Measurements from ENCODE around the gene KDM6B. TPM values are rescaled to one million over a fixed set of nuclear protein-coding genes. Genes with fewer than 3 reads are reported as not detected.

KDM6B gene
- polyA plus RNA-seq, 1 donor from 2014 or later = 2.5 TPM

- H3K27ac ChIP-seq (ENCODE audit: low read length) = peak overlapping the region; percentile 94
- H3K9me3 ChIP-seq (ENCODE audit: low read length) = no peaks in the 10 kb centered on the region
- no peaks in the 10 kb centered on the region for H3K36me3 ChIP-seq (ENCODE audit: insufficient read depth, low read length)
- no peaks in the 10 kb centered on the region for H3K27me3 ChIP-seq (ENCODE audit: insufficient read depth, low read depth, low read length)
- peak overlapping the region; percentile 99 for H3K4me3 ChIP-seq (ENCODE audit: low read length)
- peaks cover 68% of the 10 kb centered on the region for H3K79me2 ChIP-seq (replicated peaks; ENCODE audit: insufficient read depth, low read length)
- TF ChIP-seq TAF1 (IDR thresholded peaks at IDR 0.05; ENCODE audit: low read depth) = no peak
- peak; percentile 11 for TF ChIP-seq CTCF (IDR thresholded peaks at IDR 0.05; ENCODE audit: poor library complexity, severe bottlenecking)
- H3K9ac ChIP-seq (ENCODE audit: low read length) = peak overlapping the region; percentile 92
- peaks cover 15% of the 10 kb centered on the region for H3F3A ChIP-seq (ENCODE audit: insufficient read depth, low read length, poor library complexity, severe bottlenecking)
- no peaks in the 10 kb centered on the region for H3K9me2 ChIP-seq (ENCODE audit: insufficient read depth, low read length)
- no peak overlapping the region for H2AFZ ChIP-seq (ENCODE audit: low read depth, low read length)
- peak overlapping the region; percentile 99 for H3K4me2 ChIP-seq (ENCODE audit: low read length)
- H4K20me1 ChIP-seq (ENCODE audit: insufficient read depth) = peaks cover 32% of the 10 kb centered on the region
Measured at GRCh38 chr17:7839876-7840261, 5.9 kb downstream of the KDM6B start.

DNA sequence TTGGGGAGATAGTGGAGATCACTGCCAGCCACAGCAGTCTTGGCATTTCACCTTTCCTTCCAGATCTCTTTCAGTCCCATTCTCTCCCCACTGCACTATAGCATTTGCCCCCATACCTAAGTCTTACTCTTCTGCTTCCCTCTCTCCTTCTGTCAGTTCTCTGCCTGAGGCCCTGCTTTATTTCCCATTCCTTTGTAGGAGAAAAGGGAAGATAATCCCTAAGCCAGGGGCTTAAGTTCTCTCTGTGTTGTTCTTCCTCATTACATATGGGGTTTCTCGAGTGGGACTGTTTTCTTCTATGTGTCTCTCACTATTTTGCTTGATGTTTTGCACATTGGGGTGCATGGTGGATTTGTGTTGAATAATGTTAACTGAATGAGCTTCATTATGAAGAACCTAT lies 6.4 kb downstream of the KDM6B start:
- Histone ChIP-seq H3K9me2 (ENCODE audit: insufficient read depth, low read length) (no peaks in the 10 kb centered on the region), H3K36me3 (ENCODE audit: insufficient read depth, low read length) (no peaks in the 10 kb centered on the region), H4K20me1 (ENCODE audit: insufficient read depth) (peaks cover 38% of the 10 kb centered on the region), H3K9ac (ENCODE audit: low read length) (peak overlapping the region; percentile 92), H3K4me2 (ENCODE audit: low read length) (peak overlapping the region; percentile 99), H3K4me3 (ENCODE audit: low read length) (peak overlapping the region; percentile 99), H3K27ac (ENCODE audit: low read length) (peak overlapping the region; percentile 94), H3K79me2 (replicated peaks; ENCODE audit: insufficient read depth, low read length) (peaks cover 74% of the 10 kb centered on the region), H3F3A (ENCODE audit: insufficient read depth, low read length, poor library complexity, severe bottlenecking) (peaks cover 15% of the 10 kb centered on the region), H3K9me3 (ENCODE audit: low read length) (no peaks in the 10 kb centered on the region), H3K27me3 (ENCODE audit: insufficient read depth, low read depth, low read length) (no peaks in the 10 kb centered on the region), H2AFZ (ENCODE audit: low read depth, low read length) (no peak overlapping the region)
- TF ChIP-seq RAD21 (conservative IDR thresholded peaks at IDR 0.05) = no peak
- no peak for TF ChIP-seq EZH2 (IDR thresholded peaks at IDR 0.05; ENCODE audit: borderline replicate concordance, insufficient read depth, low read length, poor library complexity, severe bottlenecking)
- no peak for TF ChIP-seq TAF1 (IDR thresholded peaks at IDR 0.05; ENCODE audit: low read depth)
- TF ChIP-seq MXI1 (conservative IDR thresholded peaks at IDR 0.05; ENCODE audit: poor library complexity, severe bottlenecking) = no peak
- no peak for TF ChIP-seq SMC3 (conservative IDR thresholded peaks at IDR 0.05; ENCODE audit: poor library complexity)
- TF ChIP-seq EP300 (conservative IDR thresholded peaks at IDR 0.05; ENCODE audit: poor library complexity, severe bottlenecking) = no peak
- no peak for TF ChIP-seq POLR2AphosphoS5 (IDR thresholded peaks at IDR 0.05)
- no peak for TF ChIP-seq CTCF (IDR thresholded peaks at IDR 0.05; ENCODE audit: poor library complexity, severe bottlenecking)
- TF ChIP-seq, protein P1, sequence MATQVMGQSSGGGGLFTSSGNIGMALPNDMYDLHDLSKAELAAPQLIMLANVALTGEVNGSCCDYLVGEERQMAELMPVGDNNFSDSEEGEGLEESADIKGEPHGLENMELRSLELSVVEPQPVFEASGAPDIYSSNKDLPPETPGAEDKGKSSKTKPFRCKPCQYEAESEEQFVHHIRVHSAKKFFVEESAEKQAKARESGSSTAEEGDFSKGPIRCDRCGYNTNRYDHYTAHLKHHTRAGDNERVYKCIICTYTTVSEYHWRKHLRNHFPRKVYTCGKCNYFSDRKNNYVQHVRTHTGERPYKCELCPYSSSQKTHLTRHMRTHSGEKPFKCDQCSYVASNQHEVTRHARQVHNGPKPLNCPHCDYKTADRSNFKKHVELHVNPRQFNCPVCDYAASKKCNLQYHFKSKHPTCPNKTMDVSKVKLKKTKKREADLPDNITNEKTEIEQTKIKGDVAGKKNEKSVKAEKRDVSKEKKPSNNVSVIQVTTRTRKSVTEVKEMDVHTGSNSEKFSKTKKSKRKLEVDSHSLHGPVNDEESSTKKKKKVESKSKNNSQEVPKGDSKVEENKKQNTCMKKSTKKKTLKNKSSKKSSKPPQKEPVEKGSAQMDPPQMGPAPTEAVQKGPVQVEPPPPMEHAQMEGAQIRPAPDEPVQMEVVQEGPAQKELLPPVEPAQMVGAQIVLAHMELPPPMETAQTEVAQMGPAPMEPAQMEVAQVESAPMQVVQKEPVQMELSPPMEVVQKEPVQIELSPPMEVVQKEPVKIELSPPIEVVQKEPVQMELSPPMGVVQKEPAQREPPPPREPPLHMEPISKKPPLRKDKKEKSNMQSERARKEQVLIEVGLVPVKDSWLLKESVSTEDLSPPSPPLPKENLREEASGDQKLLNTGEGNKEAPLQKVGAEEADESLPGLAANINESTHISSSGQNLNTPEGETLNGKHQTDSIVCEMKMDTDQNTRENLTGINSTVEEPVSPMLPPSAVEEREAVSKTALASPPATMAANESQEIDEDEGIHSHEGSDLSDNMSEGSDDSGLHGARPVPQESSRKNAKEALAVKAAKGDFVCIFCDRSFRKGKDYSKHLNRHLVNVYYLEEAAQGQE (IDR thresholded peaks at IDR 0.05; ENCODE audit: borderline replicate concordance) = no peak

Data from neural cell (in vitro differentiated cells).